GM12878 (cell line): ENCODE results near the gene PUDP. TPM values are rescaled to one million over a fixed set of nuclear protein-coding genes. Genes with fewer than 3 reads are reported as not detected.

Experiments used
- ATAC-seq: fragments of 200-7000 bp; cut with Tn5 transposase; 3 replicates; pipeline ENCODE4 v1.9.1; 2020; ENCODE audit warnings: mild to moderate bottlenecking, moderate library complexity
- BruUV-seq: library from RNA; stranded (reverse); fragments of 400-500 nt; replicated peaks from 2 replicates; lab custom pipeline; 2021; lab: Mats Ljungman, UMichigan
- CTCF ChIA-PET: fragments of 300-600 bp; sonication (Branson Sonifier 250); formaldehyde crosslinking; extraction: SDS; loops from one replicate; lab custom pipeline; 2021; ENCODE audit warnings: inconsistent platforms; lab: Yijun Ruan, JAX
- POLR2A ChIA-PET: fragments of 350-600 bp; formaldehyde crosslinking; extraction: SDS; loops from one replicate; lab custom pipeline; 2021; ENCODE audit warnings: inconsistent platforms; lab: Charles Lee
- RAD21 ChIA-PET: fragments of 300-600 bp; sonication (Branson Sonifier 250); formaldehyde crosslinking; loops from one replicate; lab custom pipeline; 2023; ENCODE audit warnings: antibody characterized with exemption; ENCODE audit not compliant: unreplicated experiment; lab: Charles Lee
- SMC1A ChIA-PET: fragments of 300-600 bp; sonication (Branson Sonifier 250); formaldehyde crosslinking; loops from one replicate; lab custom pipeline; 2023; ENCODE audit not compliant: unreplicated experiment, uncharacterized antibody; lab: Charles Lee
- DNase-seq: peaks from one replicate; pipeline ENCODE4 v3.0.0-alpha.2; 2011; ENCODE audit warnings: low read depth, low spot score
- FAIRE-seq: peaks from 3 replicates; lab custom pipeline; 2011; peaks lifted over from hg19 to GRCh38; lab: Jason Lieb, UNC
- H2AFZ ChIP-seq: 2 replicates; pipeline ENCODE4 v1.6.0; 2011; ENCODE audit warnings: low read depth, low read length, control low read depth; ENCODE audit not compliant: control insufficient read depth
- H3K27ac ChIP-seq: 2 replicates; pipeline ENCODE4 v1.5.1; 2011; ENCODE audit warnings: control low read depth; ENCODE audit not compliant: control insufficient read depth, insufficient read depth
- H3K27me3 ChIP-seq, 2 experiments: replicated peaks in 1 of 2; 2 replicates each; pipeline versions ENCODE4 v1.6.0 to v1.6.1; 2011; ENCODE audit warnings: low read length in 1 of 2; ENCODE audit not compliant: control insufficient read depth in 2 of 2, insufficient read depth in 2 of 2
- H3K36me3 ChIP-seq, 2 experiments: 2 replicates each; pipeline ENCODE4 v1.5.1; 2011; ENCODE audit warnings: low read length in 1 of 2; ENCODE audit not compliant: control insufficient read depth in 2 of 2, insufficient read depth in 2 of 2
- H3K4me1 ChIP-seq: 2 replicates; pipeline ENCODE4 v1.6.1; 2011; ENCODE audit warnings: mild to moderate bottlenecking, low read length, moderate library complexity, mixed read lengths; ENCODE audit not compliant: control insufficient read depth, insufficient read depth
- H3K4me2 ChIP-seq: 2 replicates; pipeline ENCODE4 v1.6.0; 2011; ENCODE audit warnings: control low read depth; ENCODE audit not compliant: control insufficient read depth, insufficient read depth
- H3K4me3 ChIP-seq: fragments of 200-600 bp; sonication (generic); 2 replicates; pipeline ENCODE4 v1.5.1; 2016
- H3K79me2 ChIP-seq: 2 replicates; pipeline ENCODE4 v1.6.0; 2011; ENCODE audit warnings: low read length; ENCODE audit not compliant: control insufficient read depth, insufficient read depth
- H3K9ac ChIP-seq: 2 replicates; pipeline ENCODE4 v1.8.0; 2011; ENCODE audit warnings: low read length, control low read depth, mixed read lengths; ENCODE audit not compliant: control insufficient read depth, insufficient read depth
- H3K9me3 ChIP-seq: replicated peaks from 3 replicates; pipeline ENCODE4 v1.5.1; 2011; ENCODE audit warnings: mild to moderate bottlenecking, low read length; ENCODE audit not compliant: control insufficient read depth, insufficient read depth
- H4K20me1 ChIP-seq: 2 replicates; pipeline ENCODE4 v1.6.0; 2011; ENCODE audit not compliant: control insufficient read depth, insufficient read depth
- BACH1 ChIP-seq: fragments of 450-650 bp; IDR thresholded peaks from 2 replicates; pipeline ENCODE4 v1.6.1; 2017; ENCODE audit warnings: mild to moderate bottlenecking, borderline replicate concordance
- CHD4 ChIP-seq: fragments of 200-600 bp; sonication (generic); IDR thresholded peaks from 2 replicates; pipeline ENCODE4 v1.6.1; 2016; ENCODE audit warnings: mild to moderate bottlenecking
- HDAC6 ChIP-seq: fragments of 200-600 bp; sonication (generic); IDR thresholded peaks from one replicate; pipeline ENCODE4 v1.8.0; 2017; ENCODE audit warnings: antibody characterized with exemption; ENCODE audit not compliant: unreplicated experiment
- JUND ChIP-seq: IDR thresholded peaks from 2 replicates; pipeline ENCODE4 v1.6.1; 2012; ENCODE audit warnings: low read depth, mild to moderate bottlenecking, low read length, improper control_type of control experiment, moderate library complexity
- NBN ChIP-seq: fragments of 450-650 bp; IDR thresholded peaks from 2 replicates; pipeline ENCODE4 v1.6.1; 2016
- NR2F1 ChIP-seq: fragments of 450-650 bp; conservative IDR thresholded peaks from 2 replicates; pipeline ENCODE4 v1.6.1; 2017; ENCODE audit warnings: mild to moderate bottlenecking
- SIX5 ChIP-seq: IDR thresholded peaks from 2 replicates; pipeline ENCODE4 v1.6.1; 2011; ENCODE audit warnings: mild to moderate bottlenecking, low read depth, low read length, moderate library complexity; ENCODE audit not compliant: severe bottlenecking
- SMAD1 ChIP-seq: fragments of 450-650 bp; IDR thresholded peaks from 2 replicates; pipeline ENCODE4 v1.6.1; 2018; ENCODE audit warnings: mild to moderate bottlenecking, low read depth; ENCODE audit not compliant: partially characterized antibody
- SREBF2 ChIP-seq: IDR thresholded peaks from 2 replicates; pipeline ENCODE4 v1.6.1; 2012; ENCODE audit warnings: mild to moderate bottlenecking, low read length
- TBL1XR1 ChIP-seq: IDR thresholded peaks from 2 replicates; pipeline ENCODE4 v1.6.1; 2012; ENCODE audit warnings: low read depth, low read length, improper control_type of control experiment
- WGBS: methylation state at CpG from one replicate; pipeline ENCODE4 v1.1.6; 2016; ENCODE audit warnings: low lambda C conversion rate; ENCODE audit not compliant: insufficient replicate concordance, insufficient coverage; ENCODE audit errors: missing lambda C conversion rate; 5-methylcytosine and 5-hydroxymethylcytosine counted together
- in situ Hi-C: fragments of 300-500 bp; cut with MboI; formaldehyde crosslinking; loops from 9 replicates; pipeline ENCODE4 v1.14.3; 2018; ENCODE audit warnings: mixed read lengths
- intact Hi-C: fragments of 100-400 bp; cut with micrococcal nuclease; formaldehyde crosslinking; loops from one replicate; pipeline ENCODE4 v1.14.2; 2022; ENCODE audit not compliant: unreplicated experiment
- polyA plus RNA-seq, 11 experiments: library from polyadenylated mRNA; depleted of rRNA in 4 of 11; unstranded in 6 of 11; stranded (reverse) in 5 of 11; fragments of >200 nt; fragmentation: Nextera tagmentation in 4 of 11; fragmentation: Illumina TruSeq in 1 of 11; extraction: Ambion mirVana in 4 of 11; extraction: Trizol in 1 of 11; gene quantifications; 1 replicate in 1 of 11; 2 replicates in 10 of 11; pipeline versions ENCODE4 v1.2.1 to v1.2.3, GENCODE V29; 2011 to 2016; ENCODE audit warnings: inconsistent platforms in 2 of 11, missing spikeins in 2 of 11, low read depth in 1 of 11
- total RNA-seq, 4 experiments: library from RNA; depleted of rRNA in 3 of 4; stranded (reverse); fragments of >200 nt in 3 of 4; fragmentation: Illumina TruSeq in 1 of 4; extraction: Trizol in 1 of 4; gene quantifications; 2 replicates each; pipeline versions ENCODE4 v1.2.1 to v1.2.3, GENCODE V29; 2013 to 2021
- TF ChIP-seq, protein P1 (sequence below): IDR thresholded peaks from 2 replicates; pipeline ENCODE4 v1.6.1; 2011; ENCODE audit warnings: low read depth, mild to moderate bottlenecking, low read length, moderate library complexity, borderline replicate concordance; ENCODE audit errors: extremely low read depth
- TF ChIP-seq, protein P2 (sequence below): IDR thresholded peaks from 2 replicates; pipeline ENCODE4 v1.6.1; 2012; ENCODE audit warnings: low read length, inconsistent platforms
- TF ChIP-seq, protein P3 (sequence below): fragments of 450-650 bp; IDR thresholded peaks from 2 replicates; pipeline ENCODE4 v1.6.1; 2017; ENCODE audit warnings: mild to moderate bottlenecking, low read depth, inconsistent platforms; ENCODE audit not compliant: poor library complexity, severe bottlenecking

The PUDP gene
- total and polyA plus RNA-seq, 10 of the 15 experiments (the other 5 are each of a cell fraction or from before 2014, with no cell fraction given): 30.8 to 83.5 (median 61.7) TPM

DNA sequence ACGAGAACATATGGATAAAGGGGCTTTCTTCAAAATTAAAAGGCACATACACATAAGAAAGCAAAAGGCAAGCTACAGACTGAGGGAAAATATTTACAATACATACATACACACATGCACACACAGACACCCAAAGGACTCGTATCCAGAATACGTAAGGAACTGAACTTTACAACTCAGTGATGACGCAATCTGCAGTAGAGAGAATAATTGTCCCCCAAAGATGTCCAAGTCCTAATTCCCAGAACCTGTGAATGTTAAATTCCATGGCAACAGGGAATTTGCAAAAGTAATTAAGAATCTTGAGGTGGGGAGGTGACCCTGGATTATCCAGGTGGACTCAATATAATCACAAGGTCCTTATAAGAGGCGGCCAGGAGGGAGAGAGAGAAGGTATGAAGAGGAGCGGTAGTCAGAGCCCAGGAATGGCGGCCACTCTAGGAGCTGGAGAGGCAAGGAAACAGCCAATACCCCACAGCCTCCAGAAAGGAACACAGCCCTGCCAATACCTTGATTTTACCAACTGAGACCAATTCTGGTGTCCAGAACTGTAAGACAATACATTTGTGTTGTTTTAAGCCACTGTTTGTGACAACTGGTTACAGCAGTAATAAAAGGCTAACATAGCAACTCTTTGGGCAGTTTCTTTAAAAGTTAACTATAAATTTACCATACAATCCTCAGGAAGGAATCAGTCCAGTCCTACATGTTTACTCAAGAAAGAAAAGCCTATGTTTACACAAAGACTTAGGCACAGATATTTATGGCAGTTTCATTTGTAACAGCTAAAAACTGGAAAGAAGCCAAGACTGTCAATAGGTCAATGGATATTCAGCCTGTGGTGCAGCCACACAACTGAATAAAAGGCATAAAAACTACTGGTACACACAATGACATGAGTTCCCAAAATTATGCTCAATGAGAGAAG lies 27.7 kb downstream of the PUDP start:
- intact Hi-C loops: no loop called here
- Histone ChIP-seq H3K27me3 (no peaks in the 10 kb centered on the region), H3K4me3 (no peak overlapping the region), H4K20me1 (no peaks in the 10 kb centered on the region), H3K79me2 (peaks cover 24% of the 10 kb centered on the region), H3K4me1 (peaks cover 49% of the 10 kb centered on the region), H3K36me3 (peaks cover 0 to 4% of the 10 kb centered on the region in 2 experiments; a peak in 2 of 4 replicates), H3K27ac (peak overlapping the region; percentile 29), H3K9me3 (peaks cover 2% of the 10 kb centered on the region; the same call in 1 of the 3 replicates), H3K4me2 (peak overlapping the region; percentile 62), H2AFZ (no peak overlapping the region), H3K9ac (no peak overlapping the region)
- BruUV-seq: no TSS peak
- 98% methylated on average over 7 of the region's 7 CpGs for WGBS
- ChIA-PET CTCF (interaction anchor here (1.3 to 1.8 kb wide), 4 partner anchors 11 to 26 kb away, joined by 3 to 5 read pairs (median 4); no protein-coding TSS in a partner anchor), POLR2A (interaction anchor here (0.6 to 2.3 kb wide), 4 partner anchors 14 to 72 kb away, joined by 3 to 8 read pairs (median 4); no protein-coding TSS in a partner anchor), SMC1A (interaction anchor here (0.9 to 2.0 kb wide), 8 partner anchors 10 to 33 kb away, joined by 3 to 7 read pairs (median 4); no protein-coding TSS in a partner anchor), RAD21 (interaction anchor here (0.6 kb wide), 1 partner anchor 48 kb away, joined by 3 read pairs; no protein-coding TSS in a partner anchor)
- ATAC-seq: peak; percentile 16; the same call in 2 of the 3 replicates
- no peak for FAIRE-seq
- DNase-seq: no peak
- in situ Hi-C loops: no loop called here
- TF ChIP-seq TBL1XR1 (no peak), SIX5 (no peak), SMAD1 (peak; percentile 69), CHD4 (no peak), SREBF2 (no peak), HDAC6 (no peak), NBN (no peak), NR2F1 (peak; percentile 85), JUND (no peak), BACH1 (no peak)
- TF ChIP-seq, protein P1, sequence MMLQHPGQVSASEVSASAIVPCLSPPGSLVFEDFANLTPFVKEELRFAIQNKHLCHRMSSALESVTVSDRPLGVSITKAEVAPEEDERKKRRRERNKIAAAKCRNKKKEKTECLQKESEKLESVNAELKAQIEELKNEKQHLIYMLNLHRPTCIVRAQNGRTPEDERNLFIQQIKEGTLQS: no peak
- TF ChIP-seq, protein P2, sequence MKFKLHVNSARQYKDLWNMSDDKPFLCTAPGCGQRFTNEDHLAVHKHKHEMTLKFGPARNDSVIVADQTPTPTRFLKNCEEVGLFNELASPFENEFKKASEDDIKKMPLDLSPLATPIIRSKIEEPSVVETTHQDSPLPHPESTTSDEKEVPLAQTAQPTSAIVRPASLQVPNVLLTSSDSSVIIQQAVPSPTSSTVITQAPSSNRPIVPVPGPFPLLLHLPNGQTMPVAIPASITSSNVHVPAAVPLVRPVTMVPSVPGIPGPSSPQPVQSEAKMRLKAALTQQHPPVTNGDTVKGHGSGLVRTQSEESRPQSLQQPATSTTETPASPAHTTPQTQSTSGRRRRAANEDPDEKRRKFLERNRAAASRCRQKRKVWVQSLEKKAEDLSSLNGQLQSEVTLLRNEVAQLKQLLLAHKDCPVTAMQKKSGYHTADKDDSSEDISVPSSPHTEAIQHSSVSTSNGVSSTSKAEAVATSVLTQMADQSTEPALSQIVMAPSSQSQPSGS: 0 out of 2 replicates have a peak, but pooled peaks have one; percentile 27
- TF ChIP-seq, protein P3, sequence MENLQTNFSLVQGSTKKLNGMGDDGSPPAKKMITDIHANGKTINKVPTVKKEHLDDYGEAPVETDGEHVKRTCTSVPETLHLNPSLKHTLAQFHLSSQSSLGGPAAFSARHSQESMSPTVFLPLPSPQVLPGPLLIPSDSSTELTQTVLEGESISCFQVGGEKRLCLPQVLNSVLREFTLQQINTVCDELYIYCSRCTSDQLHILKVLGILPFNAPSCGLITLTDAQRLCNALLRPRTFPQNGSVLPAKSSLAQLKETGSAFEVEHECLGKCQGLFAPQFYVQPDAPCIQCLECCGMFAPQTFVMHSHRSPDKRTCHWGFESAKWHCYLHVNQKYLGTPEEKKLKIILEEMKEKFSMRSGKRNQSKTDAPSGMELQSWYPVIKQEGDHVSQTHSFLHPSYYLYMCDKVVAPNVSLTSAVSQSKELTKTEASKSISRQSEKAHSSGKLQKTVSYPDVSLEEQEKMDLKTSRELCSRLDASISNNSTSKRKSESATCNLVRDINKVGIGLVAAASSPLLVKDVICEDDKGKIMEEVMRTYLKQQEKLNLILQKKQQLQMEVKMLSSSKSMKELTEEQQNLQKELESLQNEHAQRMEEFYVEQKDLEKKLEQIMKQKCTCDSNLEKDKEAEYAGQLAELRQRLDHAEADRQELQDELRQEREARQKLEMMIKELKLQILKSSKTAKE: no peak
